Measurements from ENCODE around the gene RSAD1. TPM values are rescaled to one million over a fixed set of nuclear protein-coding genes. Genes with fewer than 3 reads are reported as not detected.
A peak's percentile ranks its signal among the peaks of the same experiment; 100 is the strongest.

The RSAD1 gene
- total RNA-seq, 2 experiments from 2014 or later, result 44.6 to 44.7 TPM

DNA sequence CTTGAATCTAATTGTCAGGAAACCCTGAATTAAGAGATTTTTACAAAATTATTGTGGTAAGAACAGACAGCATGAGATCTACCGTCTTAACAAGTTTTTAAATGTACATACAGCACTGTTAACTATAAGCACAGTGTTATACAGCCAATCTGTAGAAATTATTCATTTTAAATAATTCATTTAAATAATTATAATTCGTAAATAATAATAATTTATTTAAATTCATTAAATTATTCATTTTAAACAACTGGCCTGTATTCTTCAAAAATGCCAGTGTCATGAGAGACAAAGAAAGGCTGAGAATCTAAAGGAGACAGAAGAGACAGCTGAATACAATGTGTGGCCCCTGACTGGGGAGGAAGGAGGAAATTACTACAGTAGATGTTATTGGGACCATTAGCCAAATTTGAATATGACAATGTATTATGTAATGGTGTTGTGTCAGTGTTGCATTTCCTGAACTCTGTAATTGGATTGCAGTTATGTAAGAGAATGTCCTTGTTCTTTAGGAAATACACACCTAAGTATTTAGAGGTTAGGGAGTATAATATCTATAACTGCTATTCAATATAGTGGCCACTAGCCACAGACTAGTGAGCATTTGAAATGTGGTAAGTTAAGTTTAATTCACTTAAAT is 2.3 kb downstream of the RSAD1 start:
- Histone ChIP-seq H3K27me3 (ENCODE audit: control insufficient read depth in 1 of 2, insufficient read depth in 2 of 2, low read length in 2 of 2) (no peaks in the 10 kb centered on the region), H3K36me3 (ENCODE audit: insufficient read depth, low read length) (peaks cover 39% of the 10 kb centered on the region), H3K4me3 (ENCODE audit: low read length) (no peak overlapping the region), H3K9me3 (ENCODE audit: control insufficient read depth in 1 of 2, insufficient read depth in 1 of 2, low read length in 2 of 2) (no peaks in the 10 kb centered on the region), H3K4me1 (ENCODE audit: insufficient read depth, low read length) (peaks cover 30% of the 10 kb centered on the region), H3K27ac (ENCODE audit: low read depth in 1 of 2, low read length in 2 of 2) (no peak overlapping the region)
- ChIA-PET POLR2A (no interaction called here), CTCF (no interaction called here)
- peak overlapping the region; percentile 15 for H3K4me3 Mint-ChIP-seq
- intact Hi-C loops (cut with DNase I, micrococcal nuclease), result loop anchor here in 1 of 2 experiments (10.0 kb wide), 1 partner anchor 64 kb away; the partner anchor contains the start of gene SPATA20
- TF ChIP-seq, protein P1, sequence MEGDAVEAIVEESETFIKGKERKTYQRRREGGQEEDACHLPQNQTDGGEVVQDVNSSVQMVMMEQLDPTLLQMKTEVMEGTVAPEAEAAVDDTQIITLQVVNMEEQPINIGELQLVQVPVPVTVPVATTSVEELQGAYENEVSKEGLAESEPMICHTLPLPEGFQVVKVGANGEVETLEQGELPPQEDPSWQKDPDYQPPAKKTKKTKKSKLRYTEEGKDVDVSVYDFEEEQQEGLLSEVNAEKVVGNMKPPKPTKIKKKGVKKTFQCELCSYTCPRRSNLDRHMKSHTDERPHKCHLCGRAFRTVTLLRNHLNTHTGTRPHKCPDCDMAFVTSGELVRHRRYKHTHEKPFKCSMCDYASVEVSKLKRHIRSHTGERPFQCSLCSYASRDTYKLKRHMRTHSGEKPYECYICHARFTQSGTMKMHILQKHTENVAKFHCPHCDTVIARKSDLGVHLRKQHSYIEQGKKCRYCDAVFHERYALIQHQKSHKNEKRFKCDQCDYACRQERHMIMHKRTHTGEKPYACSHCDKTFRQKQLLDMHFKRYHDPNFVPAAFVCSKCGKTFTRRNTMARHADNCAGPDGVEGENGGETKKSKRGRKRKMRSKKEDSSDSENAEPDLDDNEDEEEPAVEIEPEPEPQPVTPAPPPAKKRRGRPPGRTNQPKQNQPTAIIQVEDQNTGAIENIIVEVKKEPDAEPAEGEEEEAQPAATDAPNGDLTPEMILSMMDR (IDR thresholded peaks at IDR 0.05), result no peak
- peaks cover 23% of the 10 kb centered on the region for H3K4me1 Mint-ChIP-seq (ENCODE audit: low read depth)
- no peak overlapping the region for H3K27ac Mint-ChIP-seq
- ATAC-seq (ENCODE audit: poor library complexity) (no peak), DNase-seq (peak in 1 of 14 experiments; percentile 16)
- peaks cover 48% of the 10 kb centered on the region for H3K36me3 Mint-ChIP-seq (ENCODE audit: low read depth)
- H3K27me3 Mint-ChIP-seq, result no peaks in the 10 kb centered on the region
- no peaks in the 10 kb centered on the region for H3K9me3 Mint-ChIP-seq

DNA sequence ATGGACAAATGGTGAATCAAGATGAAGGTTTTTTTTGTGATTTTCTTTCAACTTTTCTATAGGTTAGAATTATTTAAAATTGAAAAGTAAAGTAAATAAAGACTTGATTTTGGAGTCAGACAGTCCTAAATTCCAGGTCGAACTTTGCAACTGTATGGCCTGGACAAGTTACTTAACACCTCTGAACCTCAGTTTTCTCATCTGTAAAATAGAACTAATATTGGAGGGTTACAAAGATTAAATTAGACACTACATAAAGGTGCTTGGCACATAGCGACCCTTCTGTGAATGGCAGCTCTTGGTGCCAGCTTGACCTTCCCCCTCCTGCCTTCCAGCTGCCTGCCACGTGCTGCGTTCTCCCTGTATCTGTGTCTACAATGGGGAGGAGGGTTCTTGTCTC is 3.0 kb downstream of the RSAD1 start:
- Histone ChIP-seq H3K27me3 (ENCODE audit: control insufficient read depth in 1 of 2, insufficient read depth in 2 of 2, low read length in 2 of 2) (no peaks in the 10 kb centered on the region), H3K27ac (ENCODE audit: low read depth in 1 of 2, low read length in 2 of 2) (no peak overlapping the region), H3K36me3 (ENCODE audit: insufficient read depth, low read length) (peaks cover 39% of the 10 kb centered on the region), H3K9me3 (ENCODE audit: control insufficient read depth in 1 of 2, insufficient read depth in 1 of 2, low read length in 2 of 2) (no peaks in the 10 kb centered on the region), H3K4me3 (ENCODE audit: low read length) (no peak overlapping the region), H3K4me1 (ENCODE audit: insufficient read depth, low read length) (peaks cover 30% of the 10 kb centered on the region)
- peak overlapping the region; percentile 7 for H3K4me3 Mint-ChIP-seq
- DNase-seq (no peak), ATAC-seq (ENCODE audit: poor library complexity) (no peak)
- H3K4me1 Mint-ChIP-seq (ENCODE audit: low read depth), result peaks cover 23% of the 10 kb centered on the region
- H3K27me3 Mint-ChIP-seq, result no peaks in the 10 kb centered on the region
- TF ChIP-seq, protein P1 (IDR thresholded peaks at IDR 0.05), result no peak
- ChIA-PET CTCF (interaction anchor here (0.7 to 1.6 kb wide), 4 partner anchors 12 to 145 kb away, joined by 3 to 4 read pairs (median 4); partner anchors contain the start of gene LRRC59), POLR2A (no interaction called here)
- H3K36me3 Mint-ChIP-seq (ENCODE audit: low read depth), result peaks cover 50% of the 10 kb centered on the region
- no peaks in the 10 kb centered on the region for H3K9me3 Mint-ChIP-seq
- intact Hi-C loops (cut with DNase I, micrococcal nuclease), result loop anchor here in 1 of 2 experiments (1.0 to 10.0 kb wide), 2 partner anchors 63 to 145 kb away; partner anchors contain the start of gene SPATA20
- no peak overlapping the region for H3K27ac Mint-ChIP-seq

DNA sequence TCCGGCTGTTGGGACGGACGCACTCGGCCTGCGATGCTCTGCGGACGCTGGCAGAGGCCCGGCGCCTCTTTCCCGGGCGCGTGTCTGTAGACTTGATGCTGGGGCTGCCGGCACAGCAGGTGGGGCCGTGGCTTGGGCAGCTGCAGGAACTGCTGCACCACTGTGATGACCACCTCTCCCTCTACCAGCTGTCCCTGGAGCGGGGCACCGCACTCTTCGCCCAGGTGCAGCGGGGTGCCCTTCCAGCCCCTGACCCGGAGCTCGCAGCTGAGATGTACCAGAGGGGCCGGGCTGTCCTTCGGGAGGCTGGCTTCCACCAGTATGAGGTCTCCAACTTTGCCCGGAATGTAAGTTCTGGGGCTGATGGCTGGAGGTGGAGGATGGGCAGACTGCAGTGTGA is 3.5 kb downstream of the RSAD1 start:
- Histone ChIP-seq H3K27me3 (ENCODE audit: control insufficient read depth in 1 of 2, insufficient read depth in 2 of 2, low read length in 2 of 2) (no peaks in the 10 kb centered on the region), H3K36me3 (ENCODE audit: insufficient read depth, low read length) (peaks cover 40% of the 10 kb centered on the region), H3K4me1 (ENCODE audit: insufficient read depth, low read length) (peaks cover 30% of the 10 kb centered on the region), H3K9me3 (ENCODE audit: control insufficient read depth in 1 of 2, insufficient read depth in 1 of 2, low read length in 2 of 2) (no peaks in the 10 kb centered on the region), H3K4me3 (ENCODE audit: low read length) (no peak overlapping the region), H3K27ac (ENCODE audit: low read depth in 1 of 2, low read length in 2 of 2) (no peak overlapping the region)
- peak overlapping the region; percentile 7 for H3K4me3 Mint-ChIP-seq
- ATAC-seq (ENCODE audit: poor library complexity), result no peak
- no peak for DNase-seq
- H3K27me3 Mint-ChIP-seq, result no peaks in the 10 kb centered on the region
- intact Hi-C loops (cut with DNase I, micrococcal nuclease), result loop anchor here in 1 of 2 experiments (1.0 to 10.0 kb wide), 2 partner anchors 63 to 144 kb away; partner anchors contain the start of gene SPATA20
- no peaks in the 10 kb centered on the region for H3K9me3 Mint-ChIP-seq
- H3K27ac Mint-ChIP-seq, result no peak overlapping the region
- ChIA-PET CTCF (interaction anchor here (0.7 to 1.6 kb wide), 4 partner anchors 11 to 144 kb away, joined by 3 to 4 read pairs (median 4); partner anchors contain the start of gene LRRC59), POLR2A (no interaction called here)
- TF ChIP-seq, protein P1 (IDR thresholded peaks at IDR 0.05), result no peak
- peaks cover 50% of the 10 kb centered on the region for H3K36me3 Mint-ChIP-seq (ENCODE audit: low read depth)
- peaks cover 23% of the 10 kb centered on the region for H3K4me1 Mint-ChIP-seq (ENCODE audit: low read depth)
